Muscle layer of colon (tissue), 2 donors: ENCODE data around the gene TRAPPC8.
"Not testable (repeated sequence)": the region's sequence is repeated elsewhere in the genome, so short reads cannot be mapped to it uniquely, and the experiment has no call there.

ENCODE experiments used
- H3K27ac ChIP-seq: one replicate; pipeline ENCODE4 v1.7.0; 2013; ENCODE audit warnings: low read depth, mild to moderate bottlenecking, low read length, moderate library complexity
- H3K27me3 ChIP-seq, 2 donors: one replicate each; pipeline ENCODE4 v1.7.0; 2013; ENCODE audit warnings: low read length in 2 of 2, mild to moderate bottlenecking in 2 of 2; ENCODE audit not compliant: insufficient read depth in 2 of 2, control insufficient read depth in 1 of 2
- H3K36me3 ChIP-seq: one replicate; pipeline ENCODE4 v1.7.0; 2013; ENCODE audit warnings: mild to moderate bottlenecking, low read length; ENCODE audit not compliant: insufficient read depth
- H3K4me1 ChIP-seq: one replicate; pipeline ENCODE4 v1.7.0; 2013; ENCODE audit warnings: mild to moderate bottlenecking, low read length; ENCODE audit not compliant: insufficient read depth
- H3K4me3 ChIP-seq, 2 donors: one replicate each; pipeline ENCODE4 v1.7.0; 2013; ENCODE audit warnings: low read length in 2 of 2, low read depth in 1 of 2, mild to moderate bottlenecking in 1 of 2, moderate library complexity in 1 of 2
- H3K9ac ChIP-seq: one replicate; pipeline ENCODE4 v1.7.0; 2013; ENCODE audit warnings: low read length
- H3K9me3 ChIP-seq: one replicate; pipeline ENCODE4 v1.7.0; 2013; ENCODE audit warnings: mild to moderate bottlenecking, low read length
- donor health status: abdominal sarcoma.
- donor health status: Adenocarcinoma of cecum.

Gene TRAPPC8

GRCh38 chr18:31837879-31838278, 105.0 kb downstream of the TRAPPC8 start:
- Histone ChIP-seq H3K4me3 (no peak overlapping the region), H3K27me3 (no peaks in the 10 kb centered on the region), H3K9me3 (no peaks in the 10 kb centered on the region), H3K27ac (no peak overlapping the region), H3K9ac (no peak overlapping the region), H3K4me1 (no peaks in the 10 kb centered on the region), H3K36me3 (peaks cover 58% of the 10 kb centered on the region)

GRCh38 chr18:31835528-31836133, 107.3 kb downstream of the TRAPPC8 start:
- Histone ChIP-seq H3K4me3 (no peak overlapping the region), H3K27me3 (no peaks in the 10 kb centered on the region), H3K4me1 (no peaks in the 10 kb centered on the region), H3K27ac (no peak overlapping the region), H3K9me3 (no peaks in the 10 kb centered on the region), H3K9ac (no peak overlapping the region), H3K36me3 (peaks cover 54% of the 10 kb centered on the region)

GRCh38 chr18:31831903-31832302, 111.0 kb downstream of the TRAPPC8 start:
- Histone ChIP-seq H3K36me3 (peaks cover 37% of the 10 kb centered on the region), H3K27me3 (no peaks in the 10 kb centered on the region), H3K9me3 (no peaks in the 10 kb centered on the region), H3K9ac (no peak overlapping the region), H3K4me1 (no peaks in the 10 kb centered on the region), H3K4me3 (no peak overlapping the region), H3K27ac (no peak overlapping the region)

- Histone ChIP-seq H3K9me3 (no peaks in the 10 kb centered on the region), H3K4me1 (no peaks in the 10 kb centered on the region), H3K4me3 (no peak overlapping the region), H3K27me3 (no peaks in the 10 kb centered on the region), H3K36me3 (peaks cover 26% of the 10 kb centered on the region), H3K27ac (no peak overlapping the region), H3K9ac (no peak overlapping the region)
These were observed 112.2 kb downstream of the TRAPPC8 start for GRCh38 chr18:31830686-31831085.

GRCh38 chr18:31828613-31829012, 114.3 kb downstream of the TRAPPC8 start:
- no peak overlapping the region for H3K4me3 ChIP-seq
- H3K36me3 ChIP-seq = peaks cover 14% of the 10 kb centered on the region
- no peak overlapping the region for H3K27ac ChIP-seq
- H3K9me3 ChIP-seq = no peaks in the 10 kb centered on the region
- H3K27me3 ChIP-seq = no peaks in the 10 kb centered on the region
- no peak overlapping the region for H3K9ac ChIP-seq
- no peaks in the 10 kb centered on the region for H3K4me1 ChIP-seq

GRCh38 chr18:31826673-31827325, 116.1 kb downstream of the TRAPPC8 start:
- not testable (repeated sequence) for H3K27ac ChIP-seq, H3K27me3 ChIP-seq, H3K9me3 ChIP-seq, H3K4me1 ChIP-seq, H3K36me3 ChIP-seq, H3K4me3 ChIP-seq, H3K9ac ChIP-seq

GRCh38 chr18:31825772-31826171, 117.2 kb downstream of the TRAPPC8 start:
- Histone ChIP-seq H3K4me3 (no peak overlapping the region), H3K36me3 (peaks cover 6% of the 10 kb centered on the region), H3K4me1 (no peaks in the 10 kb centered on the region), H3K27me3 (no peaks in the 10 kb centered on the region), H3K9ac (no peak overlapping the region), H3K27ac (no peak overlapping the region), H3K9me3 (no peaks in the 10 kb centered on the region)

- Histone ChIP-seq H3K27ac (no peak overlapping the region), H3K36me3 (no peaks in the 10 kb centered on the region), H3K9ac (no peak overlapping the region), H3K4me1 (no peaks in the 10 kb centered on the region), H3K4me3 (no peak overlapping the region), H3K27me3 (no peaks in the 10 kb centered on the region), H3K9me3 (no peaks in the 10 kb centered on the region)
These were observed 121.3 kb downstream of the TRAPPC8 start for GRCh38 chr18:31821545-31822171.

GRCh38 chr18:31819925-31820229, 123.1 kb downstream of the TRAPPC8 start:
- Histone ChIP-seq H3K4me3 (no peak overlapping the region), H3K27ac (no peak overlapping the region), H3K9me3 (no peaks in the 10 kb centered on the region), H3K4me1 (no peaks in the 10 kb centered on the region), H3K36me3 (no peaks in the 10 kb centered on the region), H3K27me3 (no peaks in the 10 kb centered on the region), H3K9ac (no peak overlapping the region)

GRCh38 chr18:31819106-31819924, 123.6 kb downstream of the TRAPPC8 start:
- H3K4me3 ChIP-seq = no peak overlapping the region
- no peaks in the 10 kb centered on the region for H3K9me3 ChIP-seq
- H3K27ac ChIP-seq = no peak overlapping the region
- H3K36me3 ChIP-seq = no peaks in the 10 kb centered on the region
- H3K4me1 ChIP-seq = no peaks in the 10 kb centered on the region
- H3K9ac ChIP-seq = no peak overlapping the region
- no peaks in the 10 kb centered on the region for H3K27me3 ChIP-seq

- Histone ChIP-seq H3K27me3 (no peaks in the 10 kb centered on the region), H3K36me3 (no peaks in the 10 kb centered on the region), H3K4me3 (no peak overlapping the region), H3K4me1 (no peaks in the 10 kb centered on the region), H3K9ac (no peak overlapping the region), H3K27ac (no peak overlapping the region), H3K9me3 (no peaks in the 10 kb centered on the region)
These were observed 128.8 kb downstream of the TRAPPC8 start for GRCh38 chr18:31814132-31814531.
